Measurements from ENCODE around the gene MYBPC3.

MYBPC3 gene

GRCh38 chr11:47387944-47388696, 35.6 kb upstream of the MYBPC3 start:
- no peak for DNase-seq (ENCODE audit: extremely low read depth in 1 of 2, low read depth in 1 of 2)

GRCh38 chr11:47384498-47384897, 32.0 kb upstream of the MYBPC3 start:
- no peak for DNase-seq (ENCODE audit: extremely low read depth in 1 of 2, low read depth in 1 of 2)

- DNase-seq (ENCODE audit: extremely low read depth in 1 of 2, low read depth in 1 of 2): no peak
These were observed 30.6 kb upstream of the MYBPC3 start for GRCh38 chr11:47383071-47383470.

- no peak for DNase-seq (ENCODE audit: extremely low read depth in 1 of 2, low read depth in 1 of 2)
These were observed 27.6 kb upstream of the MYBPC3 start for GRCh38 chr11:47380078-47380477.

- no peak for DNase-seq (ENCODE audit: extremely low read depth in 1 of 2, low read depth in 1 of 2)
These were observed 26.8 kb upstream of the MYBPC3 start for GRCh38 chr11:47379317-47379716.

- DNase-seq (ENCODE audit: extremely low read depth in 1 of 2, low read depth in 1 of 2): no peak
These were observed 26.3 kb upstream of the MYBPC3 start for GRCh38 chr11:47378836-47379170.

GRCh38 chr11:47378010-47378835, 25.7 kb upstream of the MYBPC3 start, which contains the start of gene SPI1:
TSS of gene SPI1 (minus strand) at chr11:47378547. CDS start at chr11:47378353, 194 bp downstream.
- no peak for DNase-seq (ENCODE audit: extremely low read depth in 1 of 2, low read depth in 1 of 2)

GRCh38 chr11:47377571-47378009, 25.1 kb upstream of the MYBPC3 start:
- no peak for DNase-seq (ENCODE audit: extremely low read depth in 1 of 2, low read depth in 1 of 2)

GRCh38 chr11:47376525-47377371, 24.2 kb upstream of the MYBPC3 start:
- no peak for DNase-seq (ENCODE audit: extremely low read depth in 1 of 2, low read depth in 1 of 2)

- no peak for DNase-seq (ENCODE audit: extremely low read depth in 1 of 2, low read depth in 1 of 2)
These were observed 23.6 kb upstream of the MYBPC3 start for GRCh38 chr11:47376107-47376524.

- DNase-seq (ENCODE audit: extremely low read depth in 1 of 2, low read depth in 1 of 2): no peak
These were observed 23.1 kb upstream of the MYBPC3 start for GRCh38 chr11:47375546-47376085.

GRCh38 chr11:47375020-47375419, 22.5 kb upstream of the MYBPC3 start:
- no peak for DNase-seq (ENCODE audit: extremely low read depth in 1 of 2, low read depth in 1 of 2)

GRCh38 chr11:47374720-47375019, 22.2 kb upstream of the MYBPC3 start:
- no peak for DNase-seq (ENCODE audit: extremely low read depth in 1 of 2, low read depth in 1 of 2)

GRCh38 chr11:47373876-47374719, 21.6 kb upstream of the MYBPC3 start:
- DNase-seq (ENCODE audit: extremely low read depth in 1 of 2, low read depth in 1 of 2): peak; percentile 63 to 74

- DNase-seq (ENCODE audit: extremely low read depth in 1 of 2, low read depth in 1 of 2): no peak
These were observed 19.9 kb upstream of the MYBPC3 start for GRCh38 chr11:47372422-47372821.

GRCh38 chr11:47369676-47370075, 17.2 kb upstream of the MYBPC3 start:
- no peak for DNase-seq (ENCODE audit: extremely low read depth in 1 of 2, low read depth in 1 of 2)

GRCh38 chr11:47366020-47366490, 13.6 kb upstream of the MYBPC3 start:
- no peak for DNase-seq (ENCODE audit: extremely low read depth in 1 of 2, low read depth in 1 of 2)

GRCh38 chr11:47361419-47361818, 8.9 kb upstream of the MYBPC3 start:
- DNase-seq (ENCODE audit: extremely low read depth in 1 of 2, low read depth in 1 of 2): no peak

GRCh38 chr11:47360341-47360740, 7.8 kb upstream of the MYBPC3 start:
- no peak for DNase-seq (ENCODE audit: extremely low read depth in 1 of 2, low read depth in 1 of 2)

GRCh38 chr11:47359586-47359985, 7.1 kb upstream of the MYBPC3 start:
- no peak for DNase-seq (ENCODE audit: extremely low read depth in 1 of 2, low read depth in 1 of 2)
